PFSK-1 (cell line): ENCODE data around the gene RREB1.

ENCODE experiments used
- POLR2AphosphoS5 ChIP-seq: IDR thresholded peaks from 2 replicates; pipeline ENCODE4 v1.6.1; 2012; ENCODE audit warnings: low read depth, mild to moderate bottlenecking, control low read depth, low read length, moderate library complexity
- SIN3A ChIP-seq: IDR thresholded peaks from 2 replicates; pipeline ENCODE4 v1.6.1; 2012; ENCODE audit warnings: mild to moderate bottlenecking, low read length, moderate library complexity, borderline replicate concordance; ENCODE audit not compliant: insufficient read depth
- TAF1 ChIP-seq: IDR thresholded peaks from 2 replicates; pipeline ENCODE4 v1.6.1; 2012; ENCODE audit warnings: low read length, control low read depth, borderline replicate concordance; ENCODE audit not compliant: insufficient read depth
- TF ChIP-seq, protein P1 (sequence below), 2 experiments: IDR thresholded peaks; 2 replicates each; pipeline versions ENCODE4 v1.6.1 to v1.8.0; 2011 to 2012; ENCODE audit warnings: low read depth in 2 of 2, low read length in 2 of 2, control low read depth in 1 of 2, inconsistent platforms in 1 of 2, mild to moderate bottlenecking in 1 of 2, moderate library complexity in 1 of 2; ENCODE audit not compliant: insufficient read depth in 1 of 2

DNA sequence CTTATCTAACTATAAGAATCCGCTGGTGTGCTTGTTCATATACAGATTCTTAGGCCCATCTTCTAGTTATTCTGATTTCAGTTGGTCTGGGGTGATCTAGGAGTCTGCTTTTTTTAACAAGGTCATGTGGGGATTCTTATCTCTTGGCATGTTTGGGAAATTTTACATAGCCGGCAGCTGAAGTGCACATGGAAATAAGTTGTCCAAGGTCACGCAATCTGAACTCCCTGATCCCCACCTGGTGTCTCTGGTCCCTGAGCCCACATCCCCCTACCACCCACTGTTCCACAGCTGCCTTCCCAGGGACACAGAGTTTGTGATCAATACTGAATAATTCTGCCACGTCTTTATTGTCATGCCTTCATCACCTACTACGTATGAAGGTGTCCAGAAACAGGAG is 114.4 kb downstream of the RREB1 start:
- TF ChIP-seq, protein P1, sequence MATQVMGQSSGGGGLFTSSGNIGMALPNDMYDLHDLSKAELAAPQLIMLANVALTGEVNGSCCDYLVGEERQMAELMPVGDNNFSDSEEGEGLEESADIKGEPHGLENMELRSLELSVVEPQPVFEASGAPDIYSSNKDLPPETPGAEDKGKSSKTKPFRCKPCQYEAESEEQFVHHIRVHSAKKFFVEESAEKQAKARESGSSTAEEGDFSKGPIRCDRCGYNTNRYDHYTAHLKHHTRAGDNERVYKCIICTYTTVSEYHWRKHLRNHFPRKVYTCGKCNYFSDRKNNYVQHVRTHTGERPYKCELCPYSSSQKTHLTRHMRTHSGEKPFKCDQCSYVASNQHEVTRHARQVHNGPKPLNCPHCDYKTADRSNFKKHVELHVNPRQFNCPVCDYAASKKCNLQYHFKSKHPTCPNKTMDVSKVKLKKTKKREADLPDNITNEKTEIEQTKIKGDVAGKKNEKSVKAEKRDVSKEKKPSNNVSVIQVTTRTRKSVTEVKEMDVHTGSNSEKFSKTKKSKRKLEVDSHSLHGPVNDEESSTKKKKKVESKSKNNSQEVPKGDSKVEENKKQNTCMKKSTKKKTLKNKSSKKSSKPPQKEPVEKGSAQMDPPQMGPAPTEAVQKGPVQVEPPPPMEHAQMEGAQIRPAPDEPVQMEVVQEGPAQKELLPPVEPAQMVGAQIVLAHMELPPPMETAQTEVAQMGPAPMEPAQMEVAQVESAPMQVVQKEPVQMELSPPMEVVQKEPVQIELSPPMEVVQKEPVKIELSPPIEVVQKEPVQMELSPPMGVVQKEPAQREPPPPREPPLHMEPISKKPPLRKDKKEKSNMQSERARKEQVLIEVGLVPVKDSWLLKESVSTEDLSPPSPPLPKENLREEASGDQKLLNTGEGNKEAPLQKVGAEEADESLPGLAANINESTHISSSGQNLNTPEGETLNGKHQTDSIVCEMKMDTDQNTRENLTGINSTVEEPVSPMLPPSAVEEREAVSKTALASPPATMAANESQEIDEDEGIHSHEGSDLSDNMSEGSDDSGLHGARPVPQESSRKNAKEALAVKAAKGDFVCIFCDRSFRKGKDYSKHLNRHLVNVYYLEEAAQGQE (IDR thresholded peaks at IDR 0.05; ENCODE audit: insufficient read depth in 1 of 2, low read depth in 2 of 2, low read length in 2 of 2) = no peak
- TF ChIP-seq SIN3A (no peak), POLR2AphosphoS5 (no peak), TAF1 (no peak)
